SK-N-SH (cell line): Measurements from ENCODE around the gene TPST2. TPM values are rescaled to one million over a fixed set of nuclear protein-coding genes. Genes with fewer than 3 reads are reported as not detected.

ENCODE experiments used
- CTCF ChIA-PET: fragments of 300-600, 350-600 bp; formaldehyde crosslinking; extraction: SDS; loops from one replicate; lab custom pipeline; 2021; lab: Yijun Ruan, JAX
- POLR2A ChIA-PET: fragments of 350-600 bp; sonication (Branson Sonifier 250); formaldehyde crosslinking; extraction: SDS; loops from one replicate; lab custom pipeline; 2020; ENCODE audit warnings: antibody characterized with exemption, inconsistent platforms; lab: Yijun Ruan, JAX
- DNase-seq: peaks from one replicate; pipeline ENCODE4 v3.0.0; 2012
- H2AFZ ChIP-seq: fragments of 200-600 bp; sonication (generic); 2 replicates; pipeline ENCODE4 v1.8.1; 2016; ENCODE audit warnings: antibody characterized with exemption, mild to moderate bottlenecking, low read depth
- H3F3A ChIP-seq: fragments of 200-600 bp; sonication (generic); replicated peaks from 2 replicates; pipeline ENCODE3; 2016; ENCODE audit warnings: antibody characterized with exemption, mild to moderate bottlenecking; ENCODE audit not compliant: insufficient read depth
- H3K27ac ChIP-seq, 2 experiments: fragments of 200-500 bp in 1 of 2; fragments of 200-600 bp in 1 of 2; sonication (Bioruptor generic) in 1 of 2; sonication (generic), shearing (Covaris generic) in 1 of 2; 2 replicates each; pipeline versions ENCODE4 v1.5.1 to v1.6.1; 2014 to 2016; ENCODE audit warnings: low read depth in 2 of 2, inconsistent platforms in 1 of 2, low read length in 1 of 2, mild to moderate bottlenecking in 1 of 2, mixed read lengths in 1 of 2
- H3K27me3 ChIP-seq: fragments of 200-600 bp; sonication (generic), shearing (Covaris generic); 2 replicates; pipeline ENCODE4 v1.6.1; 2016; ENCODE audit warnings: mixed run types; ENCODE audit not compliant: insufficient read depth
- H3K36me3 ChIP-seq, 2 experiments: fragments of 200-500 bp in 1 of 2; fragments of 200-600 bp in 1 of 2; sonication (Bioruptor generic) in 1 of 2; sonication (generic) in 1 of 2; replicated peaks in 1 of 2; 2 replicates each; pipeline versions ENCODE3 to v1.5.1; 2014 to 2016; ENCODE audit warnings: low read length in 1 of 2, mild to moderate bottlenecking in 1 of 2; ENCODE audit not compliant: insufficient read depth in 2 of 2, control insufficient read depth in 1 of 2
- H3K4me1 ChIP-seq, 2 experiments: fragments of 200-500 bp in 1 of 2; fragments of 200-600 bp in 1 of 2; sonication (Bioruptor generic) in 1 of 2; sonication (generic), shearing (Covaris generic) in 1 of 2; 2 replicates each; pipeline versions ENCODE4 v1.5.1 to v1.6.1; 2014 to 2016; ENCODE audit warnings: low read depth in 1 of 2, low read length in 1 of 2, mixed run types in 1 of 2; ENCODE audit not compliant: insufficient read depth in 2 of 2, control insufficient read depth in 1 of 2
- H3K4me2 ChIP-seq: fragments of 200-600 bp; sonication (generic), shearing (Covaris generic); 2 replicates; pipeline ENCODE4 v1.6.1; 2017; ENCODE audit warnings: mixed run types
- H3K4me3 ChIP-seq, 2 experiments: fragments of 200-500 bp in 1 of 2; fragments of 200-600 bp in 1 of 2; sonication (Bioruptor generic) in 1 of 2; sonication (generic), shearing (Covaris generic) in 1 of 2; 2 replicates each; pipeline versions ENCODE4 v1.5.1 to v1.8.1; 2014 to 2016; ENCODE audit warnings: low read depth in 2 of 2, inconsistent platforms in 1 of 2, low read length in 1 of 2, mild to moderate bottlenecking in 1 of 2, mixed read lengths in 1 of 2, moderate library complexity in 1 of 2
- H3K79me2 ChIP-seq: fragments of 200-600 bp; sonication (generic); 2 replicates; pipeline ENCODE4 v1.8.1; 2017; ENCODE audit warnings: mild to moderate bottlenecking; ENCODE audit not compliant: insufficient read depth
- H3K9ac ChIP-seq: fragments of 200-600 bp; sonication (generic); 2 replicates; pipeline ENCODE4 v1.6.1; 2017; ENCODE audit warnings: mixed run types
- H3K9me2 ChIP-seq: fragments of 200-600 bp; sonication (generic); 2 replicates; pipeline ENCODE4 v1.6.1; 2017; ENCODE audit warnings: mixed run types
- H3K9me3 ChIP-seq: fragments of 200-600 bp; sonication (generic); 2 replicates; pipeline ENCODE4 v1.6.1; 2017; ENCODE audit warnings: mixed run types, mild to moderate bottlenecking, moderate library complexity
- H4K20me1 ChIP-seq: fragments of 200-600 bp; sonication (generic); 2 replicates; pipeline ENCODE4 v1.6.1; 2017; ENCODE audit warnings: mild to moderate bottlenecking, mixed run types; ENCODE audit not compliant: insufficient read depth
- FOSL2 ChIP-seq: IDR thresholded peaks from 2 replicates; pipeline ENCODE4 v1.4.0; 2012; ENCODE audit warnings: low read depth, mild to moderate bottlenecking, moderate library complexity, borderline replicate concordance
- IRF3 ChIP-seq: fragments of 150-350 bp; IDR thresholded peaks from 2 replicates; pipeline ENCODE4 v1.6.1; 2016; ENCODE audit warnings: mild to moderate bottlenecking, low read depth, low read length
- PBX3 ChIP-seq: IDR thresholded peaks from 2 replicates; pipeline ENCODE4; 2012
- TAF1 ChIP-seq: IDR thresholded peaks from 2 replicates; pipeline ENCODE4 v1.6.1; 2012; ENCODE audit warnings: low read depth, mild to moderate bottlenecking, low read length, moderate library complexity, borderline replicate concordance
- ZBTB33 ChIP-seq: IDR thresholded peaks from 2 replicates; pipeline ENCODE4 v1.4.0; 2012; ENCODE audit warnings: low read depth, borderline replicate concordance
- WGBS: methylation state at CpG from one replicate; pipeline ENCODE4 v1.1.6; 2017; ENCODE audit warnings: low lambda C conversion rate; 5-methylcytosine and 5-hydroxymethylcytosine counted together
- polyA plus RNA-seq, 3 experiments: library from polyadenylated mRNA; depleted of rRNA; stranded (reverse); fragments of >200 nt; gene quantifications; 2 replicates each; pipeline ENCODE4 v1.2.3, GENCODE V29; 2012

Gene TPST2
- polyA plus RNA-seq, 1 of the 3 experiments (the other 2 are of a cell fraction) = 58.4 TPM

- Histone ChIP-seq H3K9ac (no peak overlapping the region), H3K4me1 (peaks cover 4 to 27% of the 10 kb centered on the region in 2 experiments; a peak in 3 of 4 replicates), H3K4me3 (no peak overlapping the region), H3K79me2 (peaks cover 71% of the 10 kb centered on the region), H3K27ac (no peak overlapping the region), H3K9me3 (no peaks in the 10 kb centered on the region), H3K27me3 (no peaks in the 10 kb centered on the region), H3K36me3 (peaks cover 13 to 15% of the 10 kb centered on the region in 2 experiments), H4K20me1 (no peaks in the 10 kb centered on the region), H3K9me2 (no peaks in the 10 kb centered on the region), H3K4me2 (peak overlapping the region; percentile 50; the same call in 1 of the 2 replicates), H2AFZ (no peak overlapping the region), H3F3A (no peaks in the 10 kb centered on the region)
- TF ChIP-seq IRF3 (no peak), PBX3 (no peak), FOSL2 (no peak), ZBTB33 (no peak)
- DNase-seq = no peak
- CTCF ChIA-PET = interaction anchor here (1.1 to 2.1 kb wide), 5 partner anchors 15 to 167 kb away, joined by 3 to 5 read pairs (median 4); no protein-coding TSS in a partner anchor
- POLR2A ChIA-PET = no interaction called here
- WGBS = 100% methylated on average over 2 of the region's 2 CpGs
Observed at GRCh38 chr22:26480611-26480932, 109.4 kb downstream of the TPST2 start.

- POLR2A ChIA-PET = interaction anchor here (0.6 kb wide), 1 partner anchor 12 kb away, joined by 3 read pairs; no protein-coding TSS in a partner anchor
Observed at GRCh38 chr22:26479792-26480610, 109.9 kb downstream of the TPST2 start.

More at GRCh38 chr22:26479792-26480610, 109.9 kb downstream of the TPST2 start:
- CTCF ChIA-PET = interaction anchor here (1.2 to 2.1 kb wide), 7 partner anchors 19 to 167 kb away, joined by 3 to 17 read pairs (median 5); no protein-coding TSS in a partner anchor
- Histone ChIP-seq H3K27me3 (no peaks in the 10 kb centered on the region), H3K4me3 (0 out of 4 replicates have a peak overlapping the region, but pooled peaks of 1 of the 2 experiments have one; percentile 14), H3K36me3 (peaks cover 13 to 16% of the 10 kb centered on the region in 2 experiments), H4K20me1 (no peaks in the 10 kb centered on the region), H3K9me3 (no peaks in the 10 kb centered on the region), H3F3A (no peaks in the 10 kb centered on the region), H3K79me2 (peaks cover 67% of the 10 kb centered on the region), H3K9me2 (no peaks in the 10 kb centered on the region), H3K27ac (no peak overlapping the region), H3K4me2 (peak overlapping the region; percentile 50; the same call in 1 of the 2 replicates), H3K4me1 (peaks cover 4 to 25% of the 10 kb centered on the region in 2 experiments; a peak in 3 of 4 replicates), H3K9ac (0 out of 2 replicates have a peak overlapping the region, but pooled peaks have one; percentile 12), H2AFZ (no peak overlapping the region)
- DNase-seq = no peak
- 82% methylated on average over 12 of the region's 12 CpGs for WGBS
- TF ChIP-seq IRF3 (no peak), TAF1 (no peak)
